ENCODE results near the gene MYL4. TPM values are rescaled to one million over a fixed set of nuclear protein-coding genes. Genes with fewer than 3 reads are reported as not detected.

MYL4 gene
- total and polyA plus RNA-seq, 5 donors: 3,878 to 10,368 (median 5,885) TPM

Other genes with a start within 250 kb of the MYL4 start
- not detected for gene RPRML, start 230.1 kb upstream of the MYL4 start, total RNA-seq
- gene RPRML, start 230.1 kb upstream of the MYL4 start, polyA plus RNA-seq: not detected
- 10 to 100 TPM; 74.2 to 87.0 (median 82.3) TPM for gene CDC27, start 20.1 kb upstream of the MYL4 start, total RNA-seq
- gene CDC27, start 20.1 kb upstream of the MYL4 start, polyA plus RNA-seq: 15.2 TPM
- 10 to 100 TPM in 1 of 4 donors, 1 to 10 TPM in 3; 5.0 to 11.9 (median 6.5) TPM for gene ITGB3, start 44.5 kb downstream of the MYL4 start, total RNA-seq
- 2.3 TPM for gene ITGB3, start 44.5 kb downstream of the MYL4 start, polyA plus RNA-seq
- 1 to 10 TPM; 5.9 to 8.5 (median 7.5) TPM for gene EFCAB13, start 114.6 kb downstream of the MYL4 start, total RNA-seq
- gene EFCAB13, start 114.6 kb downstream of the MYL4 start, polyA plus RNA-seq: 2.1 TPM

Measured in right cardiac atrium (tissue), 5 donors.